NT2/D1 (cell line): Measurements from ENCODE around the gene GLIS1.

Experiments used
- SUZ12 ChIP-seq: IDR thresholded peaks from 2 replicates; pipeline ENCODE4 v1.6.1; 2011; ENCODE audit not compliant: insufficient read length, insufficient read depth; ENCODE audit errors: extremely low read depth
- YY1 ChIP-seq: IDR thresholded peaks from 2 replicates; pipeline ENCODE4 v1.6.1; 2011; ENCODE audit not compliant: insufficient read length, insufficient read depth
- ZNF274 ChIP-seq: IDR thresholded peaks from 2 replicates; pipeline ENCODE4 v1.6.1; 2011; ENCODE audit warnings: mild to moderate bottlenecking, low read depth, low read length

DNA sequence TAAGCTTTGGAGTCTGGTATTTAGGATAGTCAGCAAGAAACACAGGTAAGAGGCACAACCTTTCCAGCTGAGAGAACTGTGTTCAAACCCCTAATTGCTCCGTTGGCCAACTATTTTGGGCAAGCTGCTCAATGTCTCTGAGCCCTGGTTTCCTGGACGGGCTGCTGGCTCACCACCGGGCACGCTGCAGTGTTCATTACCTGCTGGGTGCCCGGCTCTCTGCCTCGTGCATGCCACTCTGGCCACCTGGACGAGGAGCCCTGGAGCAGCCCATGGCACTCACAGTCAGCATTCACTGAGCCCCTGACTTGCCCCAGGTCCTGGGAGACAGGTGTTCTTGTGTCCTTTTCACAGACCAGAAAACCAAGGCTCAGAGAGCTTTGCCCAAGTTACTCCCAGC lies 228.7 kb downstream of the GLIS1 start:
- TF ChIP-seq ZNF274 (no peak), YY1 (no peak), SUZ12 (no peak)
